OCI-LY7 (cell line): Measurements from ENCODE around the gene OR10V1.

Experiments used
- EZH2phosphoT487 ChIP-seq: fragments of 200-600 bp; sonication (generic); IDR thresholded peaks from 2 replicates; pipeline ENCODE4 v1.6.1; 2018; ENCODE audit warnings: low read depth, borderline replicate concordance, mild to moderate bottlenecking, mixed run types, antibody characterized with exemption, low read length, moderate library complexity, mixed read lengths
- TF ChIP-seq, protein P1 (sequence below): fragments of 200-600 bp; sonication (generic); conservative IDR thresholded peaks from 2 replicates; pipeline ENCODE4 v1.5.1; 2014; ENCODE audit warnings: mild to moderate bottlenecking, antibody characterized with exemption, low read length, moderate library complexity, mixed read lengths

DNA sequence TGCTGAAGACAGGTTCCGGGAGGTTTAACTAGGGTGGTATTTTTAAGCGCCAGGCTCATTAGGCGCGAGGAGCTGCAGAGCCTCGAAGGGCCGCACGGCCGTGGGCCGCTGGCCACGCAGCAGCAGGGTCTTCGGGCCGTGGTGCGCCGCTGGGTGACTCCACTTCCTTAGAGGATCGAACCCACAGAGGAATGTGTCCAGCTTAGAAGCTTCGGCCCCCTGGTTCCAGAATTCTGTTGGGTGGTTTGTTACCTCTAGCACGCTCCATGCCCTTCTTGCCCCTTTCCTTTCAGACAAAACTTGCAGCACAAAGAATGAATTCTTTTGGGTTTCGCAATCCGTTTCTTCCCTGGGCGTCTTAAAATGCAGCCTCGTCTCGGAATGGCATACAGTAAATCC lies 44.0 kb downstream of the OR10V1 start:
- no peak for TF ChIP-seq EZH2phosphoT487
- TF ChIP-seq, protein P1, sequence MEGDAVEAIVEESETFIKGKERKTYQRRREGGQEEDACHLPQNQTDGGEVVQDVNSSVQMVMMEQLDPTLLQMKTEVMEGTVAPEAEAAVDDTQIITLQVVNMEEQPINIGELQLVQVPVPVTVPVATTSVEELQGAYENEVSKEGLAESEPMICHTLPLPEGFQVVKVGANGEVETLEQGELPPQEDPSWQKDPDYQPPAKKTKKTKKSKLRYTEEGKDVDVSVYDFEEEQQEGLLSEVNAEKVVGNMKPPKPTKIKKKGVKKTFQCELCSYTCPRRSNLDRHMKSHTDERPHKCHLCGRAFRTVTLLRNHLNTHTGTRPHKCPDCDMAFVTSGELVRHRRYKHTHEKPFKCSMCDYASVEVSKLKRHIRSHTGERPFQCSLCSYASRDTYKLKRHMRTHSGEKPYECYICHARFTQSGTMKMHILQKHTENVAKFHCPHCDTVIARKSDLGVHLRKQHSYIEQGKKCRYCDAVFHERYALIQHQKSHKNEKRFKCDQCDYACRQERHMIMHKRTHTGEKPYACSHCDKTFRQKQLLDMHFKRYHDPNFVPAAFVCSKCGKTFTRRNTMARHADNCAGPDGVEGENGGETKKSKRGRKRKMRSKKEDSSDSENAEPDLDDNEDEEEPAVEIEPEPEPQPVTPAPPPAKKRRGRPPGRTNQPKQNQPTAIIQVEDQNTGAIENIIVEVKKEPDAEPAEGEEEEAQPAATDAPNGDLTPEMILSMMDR: no peak
